VCaP (cell line): ENCODE measurements around the gene CFC1B.
"Not testable (repeated sequence)": the region's sequence is repeated elsewhere in the genome, so short reads cannot be mapped to it uniquely, and the experiment has no call there.

Experiments used
- H3K27ac ChIP-seq: fragments of 450-650 bp; 2 replicates; pipeline ENCODE4 v1.5.1; 2017

The CFC1B gene

GRCh38 chr2:130520992-130521391 lies at the start of gene CFC1B:
Gene CFC1B, plus strand, starts transcription at chr2:130521222. Its CDS starts 263 bp downstream, at chr2:130521485.
- not testable (repeated sequence) for H3K27ac ChIP-seq

- not testable (repeated sequence) for H3K27ac ChIP-seq
These were observed 29.9 kb upstream of the CFC1B start for GRCh38 chr2:130491073-130491472.

DNA sequence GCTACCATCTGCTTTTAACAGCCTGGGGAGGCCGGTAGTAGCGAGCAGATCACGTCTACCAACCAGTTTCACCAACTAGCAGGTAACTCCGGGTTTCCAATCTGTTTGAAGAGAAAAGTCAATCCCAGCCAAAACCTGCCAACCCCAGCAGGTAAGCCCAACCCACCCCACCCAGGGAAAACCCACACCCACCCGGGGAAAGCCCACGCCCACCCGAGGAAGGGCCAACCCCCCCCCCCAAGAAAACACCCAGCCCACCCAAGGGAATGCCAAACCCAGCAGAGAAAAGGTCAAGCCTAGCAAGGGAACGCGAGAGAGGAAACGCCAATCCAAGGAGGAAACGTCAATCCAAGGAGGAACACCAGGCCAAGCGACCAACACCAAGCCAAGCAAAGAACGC lies 11.8 kb upstream of the CFC1B start, which contains the start of gene POTEI:
TSS of gene POTEI (minus strand) at position 101 of the 400 bp plus-strand sequence. CDS start at position 8, 93 bp downstream.
- H3K27ac ChIP-seq = not testable (repeated sequence)

DNA sequence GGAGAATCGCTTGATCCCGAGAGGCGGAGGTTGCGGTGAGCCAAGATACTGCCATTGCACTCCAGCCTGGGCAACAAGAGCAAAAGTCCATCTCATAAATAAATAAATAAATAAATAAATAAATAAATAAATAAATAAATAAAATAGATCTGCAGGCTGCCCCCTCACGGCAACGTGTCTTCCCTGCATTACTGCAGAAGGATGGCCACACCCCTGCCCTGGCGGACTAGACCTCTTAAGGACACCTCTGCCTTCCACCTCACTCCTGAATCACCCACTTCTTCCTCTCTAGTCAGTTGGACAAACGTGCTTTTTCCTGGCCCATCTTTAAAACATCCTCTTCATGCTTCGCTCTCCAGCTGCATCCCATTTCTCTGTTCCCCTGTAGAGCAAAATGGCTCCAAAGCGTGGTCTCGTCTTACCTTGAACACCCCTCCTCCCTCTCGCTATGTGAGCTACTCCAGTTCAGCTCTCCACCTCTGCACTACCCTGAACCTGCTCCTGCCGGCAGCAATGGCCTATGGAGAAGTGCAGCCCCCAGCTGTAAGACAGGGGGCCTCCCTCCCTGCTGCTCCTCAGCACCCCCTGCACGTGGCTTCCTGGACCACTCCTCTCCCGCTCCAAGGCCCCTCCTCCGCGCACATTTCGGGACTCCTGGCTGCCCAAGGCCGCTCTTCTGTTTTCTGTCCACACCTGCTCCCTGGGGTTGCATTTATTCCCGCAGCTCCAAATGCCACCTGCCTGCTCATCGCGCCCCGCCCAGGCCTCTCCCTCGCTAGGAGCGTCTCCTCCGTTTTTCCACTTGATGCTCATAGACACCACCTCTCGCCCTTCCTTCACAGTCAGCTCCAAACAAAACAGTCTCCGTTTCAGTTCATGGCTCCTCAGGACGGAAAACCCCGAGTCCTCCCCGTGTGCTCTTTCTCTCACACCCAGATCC lies 9.9 kb upstream of the CFC1B start:
- H3K27ac ChIP-seq = not testable (repeated sequence)

GRCh38 chr2:130511747-130512451 lies 9.1 kb upstream of the CFC1B start:
- H3K27ac ChIP-seq = not testable (repeated sequence)

GRCh38 chr2:130518516-130519106 lies 2.4 kb upstream of the CFC1B start:
- not testable (repeated sequence) for H3K27ac ChIP-seq

- not testable (repeated sequence) for H3K27ac ChIP-seq
These were observed 1.4 kb downstream of the CFC1B start for GRCh38 chr2:130522390-130522789.

GRCh38 chr2:130527365-130527967 lies 6.4 kb downstream of the CFC1B start:
- H3K27ac ChIP-seq = not testable (repeated sequence)

- not testable (repeated sequence) for H3K27ac ChIP-seq
These were observed 8.5 kb downstream of the CFC1B start for GRCh38 chr2:130529545-130529944.

- not testable (repeated sequence) for H3K27ac ChIP-seq
These were observed 9.2 kb downstream of the CFC1B start for GRCh38 chr2:130530212-130530611.

DNA sequence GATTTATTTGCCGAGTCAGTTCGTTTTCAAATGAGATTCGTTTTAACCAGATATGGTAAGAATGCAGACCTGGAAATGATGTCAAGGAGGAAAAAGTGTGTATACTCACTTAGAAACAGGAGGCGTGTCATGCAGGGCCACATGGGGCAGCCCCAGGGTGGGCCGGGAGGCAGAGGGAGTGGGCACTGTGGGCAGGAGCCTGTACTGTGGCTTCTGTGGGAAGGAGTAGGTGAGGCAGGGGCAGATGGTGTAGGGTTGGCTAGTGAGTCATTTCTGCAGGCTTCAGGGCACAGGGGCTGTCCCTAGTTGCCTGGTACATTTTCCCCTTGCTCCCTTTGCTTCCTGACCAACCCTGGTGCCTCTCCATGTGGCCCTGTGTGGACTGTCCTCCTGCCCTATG lies 10.2 kb downstream of the CFC1B start:
- not testable (repeated sequence) for H3K27ac ChIP-seq

GRCh38 chr2:130531672-130532071 lies 10.7 kb downstream of the CFC1B start:
- H3K27ac ChIP-seq = not testable (repeated sequence)

- not testable (repeated sequence) for H3K27ac ChIP-seq
These were observed 15.6 kb downstream of the CFC1B start for GRCh38 chr2:130536654-130537053.

DNA sequence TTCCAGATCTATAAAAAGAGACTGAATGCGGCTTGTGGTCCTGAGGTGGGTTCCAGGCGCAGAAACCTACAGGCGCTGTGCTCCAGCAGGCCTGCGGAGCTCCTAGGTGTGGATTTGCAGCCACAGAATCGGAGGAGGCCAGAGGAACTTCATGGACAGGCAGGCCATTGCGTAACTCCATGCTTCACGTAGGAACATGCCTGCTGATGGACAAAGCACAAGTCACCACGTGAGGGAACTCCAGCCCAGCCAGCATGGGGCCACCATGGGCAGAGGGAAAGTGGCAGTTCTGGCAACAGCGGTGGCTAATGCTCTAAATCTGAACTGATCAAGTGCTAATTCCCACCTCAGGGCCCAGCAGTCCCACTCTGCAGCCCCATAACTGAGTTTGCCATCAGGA lies 17.2 kb downstream of the CFC1B start:
- H3K27ac ChIP-seq = not testable (repeated sequence)

DNA sequence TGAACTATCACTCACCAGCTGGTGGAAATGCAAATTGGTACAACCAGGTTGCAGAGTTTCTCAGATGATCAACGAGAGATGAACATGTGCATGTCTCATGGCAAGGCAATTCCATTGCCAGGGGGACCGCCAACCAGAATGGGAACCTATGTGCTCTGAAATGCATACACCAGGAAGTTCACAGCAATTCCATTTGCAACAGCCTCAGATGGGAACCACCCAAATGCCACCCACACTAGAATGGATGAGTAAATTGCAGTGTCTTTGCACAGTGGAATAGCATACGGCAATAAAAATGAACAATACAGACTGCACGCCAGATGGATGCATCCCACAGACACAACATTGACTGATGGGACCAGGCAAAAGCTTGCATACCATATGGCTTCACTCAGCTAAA lies 21.8 kb downstream of the CFC1B start:
- H3K27ac ChIP-seq = not testable (repeated sequence)

GRCh38 chr2:130543785-130544528 lies 22.9 kb downstream of the CFC1B start:
- not testable (repeated sequence) for H3K27ac ChIP-seq

DNA sequence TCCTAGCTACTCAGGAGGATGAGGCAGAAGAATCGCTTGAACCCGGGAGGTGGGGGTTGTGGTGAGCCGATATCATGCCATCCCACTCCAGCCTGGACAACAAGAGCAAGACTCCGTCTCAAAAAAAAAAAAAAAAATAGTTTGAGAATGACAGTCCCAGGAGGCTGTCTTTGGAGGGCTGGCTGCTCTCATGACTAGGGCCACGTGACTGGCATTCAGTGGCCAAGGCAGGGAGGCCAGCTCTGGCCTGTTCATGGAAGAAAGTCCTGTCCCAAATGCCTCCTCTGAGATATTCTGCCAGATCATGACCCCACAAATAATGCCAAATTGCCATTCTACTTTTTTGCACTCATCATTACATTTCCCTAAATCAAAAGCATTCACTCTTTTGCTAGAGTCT lies 24.0 kb downstream of the CFC1B start:
- H3K27ac ChIP-seq = not testable (repeated sequence)

DNA sequence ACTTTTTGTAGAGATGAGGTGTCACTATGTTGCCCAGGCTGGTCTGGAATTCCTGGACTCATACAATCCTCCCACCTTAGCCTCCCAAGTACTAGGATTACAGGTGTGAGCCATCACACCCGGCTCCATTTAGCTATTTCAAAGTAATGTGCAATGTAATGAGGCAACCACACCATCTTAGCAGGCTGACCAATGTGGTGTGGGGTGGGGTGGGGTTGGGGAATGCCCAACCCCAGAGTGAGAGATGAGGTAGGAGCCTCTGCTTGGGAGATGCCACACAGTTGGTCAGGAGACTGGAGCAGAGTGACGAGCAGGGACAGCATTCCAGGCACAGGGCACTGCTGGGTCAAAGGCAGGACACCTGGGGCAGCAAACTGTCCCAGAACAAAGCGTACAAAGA lies 27.4 kb downstream of the CFC1B start:
- not testable (repeated sequence) for H3K27ac ChIP-seq

GRCh38 chr2:130549475-130549874 lies 28.5 kb downstream of the CFC1B start:
- not testable (repeated sequence) for H3K27ac ChIP-seq

GRCh38 chr2:130554178-130554577 lies 33.2 kb downstream of the CFC1B start:
- H3K27ac ChIP-seq = not testable (repeated sequence)

DNA sequence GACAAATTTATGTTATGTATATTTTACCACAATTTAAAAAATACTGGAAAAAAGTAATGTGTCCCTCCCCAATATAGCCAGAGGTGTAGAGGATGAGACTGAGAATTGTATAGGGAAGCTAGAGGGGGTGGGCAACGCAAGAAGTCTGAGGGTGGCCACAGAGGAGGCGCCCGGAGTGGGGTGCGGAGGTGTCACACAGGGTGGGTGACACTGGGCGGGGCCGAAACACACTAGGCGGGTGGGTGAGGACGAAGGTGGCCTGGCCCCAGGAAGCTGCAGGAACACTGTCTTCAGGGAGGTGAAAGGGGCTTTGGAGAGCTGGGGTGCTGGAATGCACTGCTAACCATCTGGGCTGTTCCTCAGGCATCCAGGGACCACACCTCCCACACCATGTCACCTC lies 35.4 kb downstream of the CFC1B start:
- not testable (repeated sequence) for H3K27ac ChIP-seq
